HepG2 (cell line): ENCODE measurements around the gene ABCA3. TPM values are rescaled to one million over a fixed set of nuclear protein-coding genes. Genes with fewer than 3 reads are reported as not detected.

Experiments
- ATAC-seq: fragments of 200-7000 bp; cut with Tn5 transposase; 3 replicates; pipeline ENCODE4 v1.9.1; 2020; ENCODE audit warnings: mild to moderate bottlenecking, moderate library complexity
- BruUV-seq: library from RNA; stranded (reverse); fragments of 400-500 nt; replicated peaks from 2 replicates; lab custom pipeline; 2021; lab: Mats Ljungman, UMichigan
- CTCF ChIA-PET: fragments of 300-600 bp; formaldehyde crosslinking; extraction: SDS; loops from one replicate; lab custom pipeline; 2021; ENCODE audit warnings: low total read pairs, inconsistent platforms, low intra/inter-chr PET ratio; lab: Yijun Ruan, JAX
- POLR2A ChIA-PET: fragments of 350-600 bp; sonication (Branson Sonifier 250); formaldehyde crosslinking; loops from one replicate; lab custom pipeline; 2020; ENCODE audit warnings: antibody characterized with exemption, inconsistent platforms; lab: Yijun Ruan, JAX
- DNase-seq: peaks from one replicate; pipeline ENCODE4 v3.0.0-alpha.2; 2015; ENCODE audit warnings: low spot score
- FAIRE-seq: peaks from 3 replicates; lab custom pipeline; 2011; peaks lifted over from hg19 to GRCh38; lab: Jason Lieb, UNC
- H2AFZ ChIP-seq: one replicate; pipeline ENCODE4 v1.6.1; 2011; ENCODE audit warnings: low read length, inconsistent platforms
- H3K27ac ChIP-seq: fragments of 300-600 bp; 3 replicates; pipeline ENCODE4 v1.8.0; 2011; ENCODE audit warnings: mixed run types, mild to moderate bottlenecking, mixed read lengths, low read length, inconsistent platforms; ENCODE audit not compliant: insufficient read depth; ENCODE audit errors: extremely low read length
- H3K27me3 ChIP-seq, 2 experiments: fragments of 200-600 bp in 1 of 2; 2 replicates in 1 of 2; 3 replicates in 1 of 2; pipeline versions ENCODE4 v1.6.0 to v1.8.0; 2011; ENCODE audit warnings: low read length in 2 of 2, mild to moderate bottlenecking in 2 of 2, moderate library complexity in 2 of 2, inconsistent platforms in 1 of 2; ENCODE audit not compliant: insufficient read depth in 2 of 2, control insufficient read depth in 1 of 2
- H3K36me3 ChIP-seq, 2 experiments: fragments of 200-600 bp in 1 of 2; replicated peaks in 1 of 2; 2 replicates in 1 of 2; 3 replicates in 1 of 2; pipeline versions ENCODE4 v1.5.1 to v1.8.0; 2011; ENCODE audit warnings: low read length in 2 of 2, inconsistent platforms in 1 of 2; ENCODE audit not compliant: insufficient read depth in 2 of 2, control insufficient read depth in 1 of 2
- H3K4me1 ChIP-seq: 2 replicates; pipeline ENCODE4 v1.5.1; 2012; ENCODE audit warnings: low read length, inconsistent platforms; ENCODE audit not compliant: insufficient read depth
- H3K4me2 ChIP-seq: 2 replicates; pipeline ENCODE4 v1.6.0; 2011; ENCODE audit warnings: low read depth, low read length, inconsistent platforms
- H3K4me3 ChIP-seq, 3 experiments: fragments of 200-600 bp in 1 of 3; sonication (generic), shearing (Covaris generic) in 1 of 3; replicated peaks in 1 of 3; 2 replicates each; pipeline ENCODE4 v1.5.1; 2011 to 2016; ENCODE audit warnings: low read length in 3 of 3, inconsistent platforms in 2 of 3, low read depth in 2 of 3, mild to moderate bottlenecking in 2 of 3, control low read depth in 1 of 3, mixed read lengths in 1 of 3; ENCODE audit not compliant: insufficient read depth in 1 of 3
- H3K79me2 ChIP-seq: one replicate; pipeline ENCODE4 v1.6.1; 2011; ENCODE audit warnings: low read length, inconsistent platforms; ENCODE audit not compliant: insufficient read depth
- H3K9ac ChIP-seq: 2 replicates; pipeline ENCODE4 v1.6.0; 2011; ENCODE audit warnings: mild to moderate bottlenecking, low read depth, low read length, inconsistent platforms; ENCODE audit not compliant: insufficient read depth
- H3K9me3 ChIP-seq: 2 replicates; pipeline ENCODE4 v1.5.1; 2012; ENCODE audit warnings: mild to moderate bottlenecking, low read length
- H4K20me1 ChIP-seq: 2 replicates; pipeline ENCODE4 v1.6.0; 2011; ENCODE audit warnings: inconsistent platforms, mild to moderate bottlenecking, low read length, moderate library complexity; ENCODE audit not compliant: insufficient read depth
- BCLAF1 ChIP-seq: fragments of 450-650 bp; IDR thresholded peaks from 2 replicates; pipeline ENCODE4 v1.6.1; 2017; ENCODE audit warnings: mild to moderate bottlenecking
- IKZF5 ChIP-seq: IDR thresholded peaks from 2 replicates; pipeline ENCODE4 v1.6.1; 2018; ENCODE audit warnings: missing genetic modification reagents, mild to moderate bottlenecking, missing compliant biosample characterization
- RNF2 ChIP-seq: fragments of 450-650 bp; conservative IDR thresholded peaks from 2 replicates; pipeline ENCODE4 v1.6.1; 2016; ENCODE audit warnings: low read depth
- RORA ChIP-seq: sonication (generic); formaldehyde crosslinking; IDR thresholded peaks from 2 replicates; pipeline ENCODE4 v1.5.0; 2020; ENCODE audit warnings: mild to moderate bottlenecking, missing genetic modification reagents, moderate library complexity
- SAP130 ChIP-seq: IDR thresholded peaks from 2 replicates; pipeline ENCODE4 v1.6.1; 2016; ENCODE audit warnings: low read depth
- TOE1 ChIP-seq: sonication (generic); formaldehyde crosslinking; IDR thresholded peaks from 2 replicates; pipeline ENCODE4 v1.4.0; 2020; ENCODE audit warnings: mild to moderate bottlenecking, missing genetic modification reagents
- TSC22D2 ChIP-seq: sonication (generic); formaldehyde crosslinking; IDR thresholded peaks from 2 replicates; pipeline ENCODE4 v1.5.1; 2020; ENCODE audit warnings: missing genetic modification reagents, mild to moderate bottlenecking, borderline replicate concordance
- ZBTB3 ChIP-seq: sonication (generic); formaldehyde crosslinking; IDR thresholded peaks from 2 replicates; pipeline ENCODE4 v1.4.0; 2020; ENCODE audit warnings: low read depth, mild to moderate bottlenecking, moderate library complexity, missing genetic modification reagents, borderline replicate concordance
- ZNF253 ChIP-seq: sonication (generic); formaldehyde crosslinking; IDR thresholded peaks from 2 replicates; pipeline ENCODE4 v1.8.0; 2022; ENCODE audit warnings: mild to moderate bottlenecking, missing genetic modification reagents, borderline replicate concordance
- ZNF441 ChIP-seq: sonication (generic); formaldehyde crosslinking; IDR thresholded peaks from 2 replicates; pipeline ENCODE4 v1.7.0; 2021; ENCODE audit warnings: missing genetic modification reagents, borderline replicate concordance
- ZNF512 ChIP-seq: sonication (generic); formaldehyde crosslinking; IDR thresholded peaks from 2 replicates; pipeline ENCODE4 v1.4.0; 2020; ENCODE audit warnings: mild to moderate bottlenecking, missing genetic modification reagents
- ZNF562 ChIP-seq: sonication (generic); formaldehyde crosslinking; IDR thresholded peaks from 2 replicates; pipeline ENCODE4 v1.8.0; 2022; ENCODE audit warnings: missing genetic modification reagents, borderline replicate concordance
- ZNF720 ChIP-seq: sonication (generic); formaldehyde crosslinking; IDR thresholded peaks from 2 replicates; pipeline ENCODE4 v1.4.0; 2020; ENCODE audit warnings: missing genetic modification reagents
- ZNF879 ChIP-seq: sonication (generic); formaldehyde crosslinking; IDR thresholded peaks from 2 replicates; pipeline ENCODE4 v1.8.1; 2023; ENCODE audit warnings: missing genetic modification reagents
- WGBS: methylation state at CpG from one replicate; pipeline ENCODE4 v1.1.6; 2017; ENCODE audit warnings: low lambda C conversion rate; 5-methylcytosine and 5-hydroxymethylcytosine counted together
- in situ Hi-C: cut with HindIII; loops from 2 replicates; pipeline ENCODE4 v1.10.0; 2017; ENCODE audit warnings: low pct_unique_long_range_greater_than_20kb; ENCODE audit not compliant: extremely low pct_ligation_motif_present
- intact Hi-C: fragments of 100-400 bp; cut with micrococcal nuclease; formaldehyde crosslinking; loops from one replicate; pipeline ENCODE4 v1.10.0; 2022; ENCODE audit not compliant: unreplicated experiment
- polyA plus RNA-seq, 8 experiments: library from polyadenylated mRNA; depleted of rRNA in 3 of 8; stranded (reverse) in 7 of 8; unstranded in 1 of 8; fragments of >200 nt; fragmentation: Illumina TruSeq in 4 of 8; extraction: Trizol in 4 of 8; gene quantifications; 2 replicates each; pipeline versions ENCODE4 v1.2.1 to v1.2.3, GENCODE V29; 2011 to 2016; ENCODE audit warnings: low read depth in 4 of 8, missing spikeins in 1 of 8, mixed read lengths in 1 of 8; ENCODE audit not compliant: insufficient read depth in 1 of 8
- total RNA-seq, 5 experiments: library from RNA; depleted of rRNA; stranded (reverse); fragments of >200 nt; fragmentation: Illumina TruSeq; extraction: Trizol; gene quantifications; 2 replicates each; pipeline ENCODE4 v1.2.3, GENCODE V29; 2016; ENCODE audit warnings: low read depth in 1 of 5
- TF ChIP-seq, protein P1 (sequence below), 2 experiments: fragments of 450-650 bp in 1 of 2; sonication (generic) in 1 of 2; formaldehyde crosslinking; IDR thresholded peaks; 2 replicates each; pipeline versions ENCODE4 v1.5.0 to v1.8.0; 2020 to 2022; ENCODE audit warnings: mild to moderate bottlenecking in 1 of 2, missing genetic modification reagents in 1 of 2
- TF ChIP-seq, protein P2 (sequence below): sonication (generic); formaldehyde crosslinking; IDR thresholded peaks from 2 replicates; pipeline ENCODE4 v1.4.0; 2020; ENCODE audit warnings: low read depth, mild to moderate bottlenecking, missing genetic modification reagents
- TF ChIP-seq, protein P3 (sequence below): sonication (generic); formaldehyde crosslinking; IDR thresholded peaks from 2 replicates; pipeline ENCODE4 v1.4.0; 2020; ENCODE audit warnings: missing genetic modification reagents; ENCODE audit errors: not compliant biosample characterization

ABCA3 gene
- total and polyA plus RNA-seq, 2 of the 13 experiments (the other 11 are each of a cell fraction or from before 2014, with no cell fraction given), result 0.60 to 1.5 TPM

GRCh38 chr16:2323701-2324100 lies 16.8 kb downstream of the ABCA3 start:
- Histone ChIP-seq H3K4me3 (no peak overlapping the region), H3K27me3 (peaks cover 12 to 71% of the 10 kb centered on the region in 2 experiments), H4K20me1 (no peaks in the 10 kb centered on the region), H3K27ac (no peak overlapping the region), H2AFZ (no peak overlapping the region), H3K36me3 (no peaks in the 10 kb centered on the region), H3K9me3 (no peaks in the 10 kb centered on the region), H3K9ac (no peak overlapping the region), H3K79me2 (no peaks in the 10 kb centered on the region), H3K4me2 (no peak overlapping the region), H3K4me1 (no peaks in the 10 kb centered on the region)
- ChIA-PET POLR2A (no interaction called here), CTCF (no interaction called here)
- no peak for FAIRE-seq
- intact Hi-C loops, result no loop called here
- DNase-seq, result no peak
- ATAC-seq, result no peak
- WGBS, result 38% methylated on average over 8 of the region's 8 CpGs
- no TSS peak for BruUV-seq
- in situ Hi-C loops, result no loop called here
- no peak for TF ChIP-seq RORA (CRISPR knock-in tag)
- no peak for TF ChIP-seq IKZF5 (CRISPR knock-in tag)
- TF ChIP-seq ZNF253 (CRISPR knock-in tag), result no peak
- no peak for TF ChIP-seq SAP130 (CRISPR knock-in tag)
- TF ChIP-seq, protein P1, sequence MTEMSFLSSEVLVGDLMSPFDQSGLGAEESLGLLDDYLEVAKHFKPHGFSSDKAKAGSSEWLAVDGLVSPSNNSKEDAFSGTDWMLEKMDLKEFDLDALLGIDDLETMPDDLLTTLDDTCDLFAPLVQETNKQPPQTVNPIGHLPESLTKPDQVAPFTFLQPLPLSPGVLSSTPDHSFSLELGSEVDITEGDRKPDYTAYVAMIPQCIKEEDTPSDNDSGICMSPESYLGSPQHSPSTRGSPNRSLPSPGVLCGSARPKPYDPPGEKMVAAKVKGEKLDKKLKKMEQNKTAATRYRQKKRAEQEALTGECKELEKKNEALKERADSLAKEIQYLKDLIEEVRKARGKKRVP (CRISPR knock-in tag; IDR thresholded peaks at IDR 0.05), result no peak
- no peak for TF ChIP-seq BCLAF1
- TF ChIP-seq ZNF720 (CRISPR knock-in tag), result no peak
- TF ChIP-seq ZNF879, result no peak
- TF ChIP-seq ZNF512 (CRISPR knock-in tag), result no peak
- no peak for TF ChIP-seq ZNF562 (CRISPR knock-in tag)
- no peak for TF ChIP-seq TSC22D2 (CRISPR knock-in tag)
- no peak for TF ChIP-seq RNF2
- no peak for TF ChIP-seq ZBTB3
- TF ChIP-seq, protein P2, sequence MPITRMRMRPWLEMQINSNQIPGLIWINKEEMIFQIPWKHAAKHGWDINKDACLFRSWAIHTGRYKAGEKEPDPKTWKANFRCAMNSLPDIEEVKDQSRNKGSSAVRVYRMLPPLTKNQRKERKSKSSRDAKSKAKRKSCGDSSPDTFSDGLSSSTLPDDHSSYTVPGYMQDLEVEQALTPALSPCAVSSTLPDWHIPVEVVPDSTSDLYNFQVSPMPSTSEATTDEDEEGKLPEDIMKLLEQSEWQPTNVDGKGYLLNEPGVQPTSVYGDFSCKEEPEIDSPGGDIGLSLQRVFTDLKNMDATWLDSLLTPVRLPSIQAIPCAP (CRISPR knock-in tag), result no peak
- TF ChIP-seq ZNF441 (CRISPR knock-in tag), result no peak
- no peak for TF ChIP-seq TOE1 (CRISPR knock-in tag)
- TF ChIP-seq, protein P3, sequence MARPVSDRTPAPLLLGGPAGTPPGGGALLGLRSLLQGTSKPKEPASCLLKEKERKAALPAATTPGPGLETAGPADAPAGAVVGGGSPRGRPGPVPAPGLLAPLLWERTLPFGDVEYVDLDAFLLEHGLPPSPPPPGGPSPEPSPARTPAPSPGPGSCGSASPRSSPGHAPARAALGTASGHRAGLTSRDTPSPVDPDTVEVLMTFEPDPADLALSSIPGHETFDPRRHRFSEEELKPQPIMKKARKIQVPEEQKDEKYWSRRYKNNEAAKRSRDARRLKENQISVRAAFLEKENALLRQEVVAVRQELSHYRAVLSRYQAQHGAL (CRISPR knock-in tag), result no peak
